Measurements from ENCODE around the gene LRRC41. TPM values are rescaled to one million over a fixed set of nuclear protein-coding genes. Genes with fewer than 3 reads are reported as not detected.
"Not testable (repeated sequence)": the region's sequence is repeated elsewhere in the genome, so short reads cannot be mapped to it uniquely, and the experiment has no call there.

The LRRC41 gene
- total RNA-seq, 2 experiments from 2014 or later = 28.0 to 29.8 TPM

- Mint-ChIP-seq H3K27ac (peak overlapping the region; percentile 86), H3K36me3 (ENCODE audit: low read depth) (peaks cover 32% of the 10 kb centered on the region), H3K4me3 (peak overlapping the region; percentile 90), H3K9me3 (no peaks in the 10 kb centered on the region), H3K4me1 (ENCODE audit: low read depth) (peaks cover 22% of the 10 kb centered on the region), H3K27me3 (ENCODE audit: low read depth) (no peaks in the 10 kb centered on the region)
- peak; percentile 86 for DNase-seq
- intact Hi-C loops (cut with micrococcal nuclease) = loop anchor here (1.0 to 10.0 kb wide), 9 partner anchors 41 to 908 kb away; partner anchors contain the start of genes GPBP1L1, IPP, NASP and PIK3R3
- CTCF ChIA-PET = interaction anchor here (0.6 to 1.8 kb wide), 12 partner anchors 23 to 1210 kb away, joined by 3 to 12 read pairs (median 3); partner anchors contain the start of genes LRRC41, NSUN4 and UQCRH
Measured at GRCh38 chr1:46246548-46247435, 56.6 kb downstream of the LRRC41 start.

GRCh38 chr1:46246136-46246535 lies 57.3 kb downstream of the LRRC41 start:
- DNase-seq; H3K9me3 Mint-ChIP-seq; H3K27me3 Mint-ChIP-seq (ENCODE audit: low read depth): not testable (repeated sequence)
- Mint-ChIP-seq H3K27ac (peak overlapping the region; percentile 86), H3K4me1 (ENCODE audit: low read depth) (peaks cover 21% of the 10 kb centered on the region), H3K36me3 (ENCODE audit: low read depth) (peaks cover 26% of the 10 kb centered on the region), H3K4me3 (peak overlapping the region; percentile 90)
- CTCF ChIA-PET = interaction anchor here (0.7 to 3.0 kb wide), 8 partner anchors 13 to 182 kb away, joined by 3 to 31 read pairs (median 3); partner anchors contain the start of gene NSUN4
- intact Hi-C loops (cut with micrococcal nuclease) = loop anchor here (1.0 to 10.0 kb wide), 9 partner anchors 41 to 907 kb away; partner anchors contain the start of genes GPBP1L1, IPP, NASP and PIK3R3

- Mint-ChIP-seq H3K9me3 (no peaks in the 10 kb centered on the region), H3K27ac (no peak overlapping the region), H3K4me1 (ENCODE audit: low read depth) (peaks cover 21% of the 10 kb centered on the region), H3K4me3 (no peak overlapping the region), H3K27me3 (ENCODE audit: low read depth) (no peaks in the 10 kb centered on the region), H3K36me3 (ENCODE audit: low read depth) (peaks cover 17% of the 10 kb centered on the region)
- peak; percentile 17 for DNase-seq
- intact Hi-C loops (cut with micrococcal nuclease) = loop anchor here (5.0 to 10.0 kb wide), 3 partner anchors 42 to 720 kb away; partner anchors contain the start of genes IPP and PRDX1
- CTCF ChIA-PET = interaction anchor here (0.5 to 3.0 kb wide), 22 partner anchors 11 to 1037 kb away, joined by 3 to 31 read pairs (median 4); partner anchors contain the start of genes NSUN4 and POMGNT1
Measured at GRCh38 chr1:46244656-46245371, 58.6 kb downstream of the LRRC41 start.

- not testable (repeated sequence) for H3K27ac Mint-ChIP-seq; H3K36me3 Mint-ChIP-seq (ENCODE audit: low read depth); H3K4me3 Mint-ChIP-seq; H3K9me3 Mint-ChIP-seq; H3K27me3 Mint-ChIP-seq (ENCODE audit: low read depth); DNase-seq
- CTCF ChIA-PET = interaction anchor here (0.8 to 3.0 kb wide), 3 partner anchors 10 to 62 kb away, joined by 3 to 31 read pairs (median 7); no protein-coding TSS in a partner anchor
- intact Hi-C loops (cut with micrococcal nuclease) = loop anchor here (10.0 kb wide), 1 partner anchor 719 kb away; the partner anchor contains the start of gene PRDX1
- peaks cover 12% of the 10 kb centered on the region for H3K4me1 Mint-ChIP-seq (ENCODE audit: low read depth)
Measured at GRCh38 chr1:46243831-46244230, 59.6 kb downstream of the LRRC41 start.

GRCh38 chr1:46242918-46243317 lies 60.5 kb downstream of the LRRC41 start:
- no peak for DNase-seq
- Mint-ChIP-seq H3K27ac (no peak overlapping the region), H3K36me3 (ENCODE audit: low read depth) (peaks cover under 1% of the 10 kb centered on the region), H3K9me3 (peaks cover 6% of the 10 kb centered on the region), H3K27me3 (ENCODE audit: low read depth) (no peaks in the 10 kb centered on the region), H3K4me1 (ENCODE audit: low read depth) (peaks cover 7% of the 10 kb centered on the region), H3K4me3 (no peak overlapping the region)
- CTCF ChIA-PET = interaction anchor here (0.6 to 0.8 kb wide), 2 partner anchors 19 to 436 kb away, joined by 3 read pairs; no protein-coding TSS in a partner anchor
- intact Hi-C loops (cut with micrococcal nuclease) = loop anchor here (10.0 kb wide), 1 partner anchor 718 kb away; the partner anchor contains the start of gene PRDX1

GRCh38 chr1:46241733-46242132 lies 61.7 kb downstream of the LRRC41 start:
- CTCF ChIA-PET; H3K4me3 Mint-ChIP-seq; H3K4me1 Mint-ChIP-seq (ENCODE audit: low read depth); H3K27me3 Mint-ChIP-seq (ENCODE audit: low read depth); H3K9me3 Mint-ChIP-seq; H3K27ac Mint-ChIP-seq; H3K36me3 Mint-ChIP-seq (ENCODE audit: low read depth); DNase-seq: not testable (repeated sequence)
- intact Hi-C loops (cut with micrococcal nuclease) = loop anchor here (10.0 kb wide), 1 partner anchor 717 kb away; the partner anchor contains the start of gene PRDX1

- H3K9me3 Mint-ChIP-seq; intact Hi-C loops (cut with micrococcal nuclease); H3K27ac Mint-ChIP-seq; H3K4me3 Mint-ChIP-seq; CTCF ChIA-PET; H3K27me3 Mint-ChIP-seq (ENCODE audit: low read depth); DNase-seq; H3K4me1 Mint-ChIP-seq (ENCODE audit: low read depth); H3K36me3 Mint-ChIP-seq (ENCODE audit: low read depth): not testable (repeated sequence)
Measured at GRCh38 chr1:46238865-46239264, 64.6 kb downstream of the LRRC41 start.

GRCh38 chr1:46236882-46237281 lies 66.5 kb downstream of the LRRC41 start:
- CTCF ChIA-PET = interaction anchor here (1.2 kb wide), 1 partner anchor 468 kb away, joined by 4 read pairs; no protein-coding TSS in a partner anchor
- Mint-ChIP-seq H3K36me3 (ENCODE audit: low read depth) (no peaks in the 10 kb centered on the region), H3K27ac (no peak overlapping the region), H3K9me3 (peaks cover 6% of the 10 kb centered on the region), H3K27me3 (ENCODE audit: low read depth) (no peaks in the 10 kb centered on the region), H3K4me1 (ENCODE audit: low read depth) (no peaks in the 10 kb centered on the region), H3K4me3 (no peak overlapping the region)
- intact Hi-C loops (cut with micrococcal nuclease) = no loop called here
- no peak for DNase-seq

GRCh38 chr1:46231231-46231630 lies 72.2 kb downstream of the LRRC41 start:
- H3K27ac Mint-ChIP-seq; H3K36me3 Mint-ChIP-seq (ENCODE audit: low read depth); H3K4me1 Mint-ChIP-seq (ENCODE audit: low read depth); DNase-seq; H3K9me3 Mint-ChIP-seq; intact Hi-C loops (cut with micrococcal nuclease); H3K27me3 Mint-ChIP-seq (ENCODE audit: low read depth); H3K4me3 Mint-ChIP-seq: not testable (repeated sequence)
- CTCF ChIA-PET = interaction anchor here (0.6 to 4.2 kb wide), 3 partner anchors 8 to 23 kb away, joined by 3 to 31 read pairs (median 8); no protein-coding TSS in a partner anchor
